Measurements from ENCODE around the gene BLVRA. TPM values are rescaled to one million over a fixed set of nuclear protein-coding genes. Genes with fewer than 3 reads are reported as not detected.
"Not testable (repeated sequence)": the region's sequence is repeated elsewhere in the genome, so short reads cannot be mapped to it uniquely, and the experiment has no call there.

The BLVRA gene
- polyA plus RNA-seq, 4 donors: 48.6 to 63.2 (median 54.2) TPM

DNA sequence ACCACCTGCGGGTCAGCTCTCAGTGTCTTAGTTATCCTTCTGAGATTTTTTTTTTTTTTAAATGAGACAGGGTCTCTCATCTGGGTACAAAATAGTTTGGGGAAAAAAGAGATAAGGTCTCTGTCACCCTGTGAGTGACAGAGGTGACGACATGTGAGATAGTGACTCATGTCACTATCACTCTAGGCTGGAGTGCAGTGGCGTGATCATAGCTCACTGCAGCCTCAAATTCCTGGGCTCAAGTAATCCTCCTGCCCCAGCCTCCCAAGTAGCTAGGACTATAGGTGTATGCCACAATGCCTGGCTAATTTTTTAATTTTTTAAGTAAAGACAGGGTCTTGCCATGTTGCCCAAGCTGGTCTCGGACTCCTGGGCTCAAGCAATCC lies 10.4 kb downstream of the BLVRA start:
- no peak for DNase-seq (ENCODE audit: low read depth in 4 of 4, low spot score in 2 of 4)

DNA sequence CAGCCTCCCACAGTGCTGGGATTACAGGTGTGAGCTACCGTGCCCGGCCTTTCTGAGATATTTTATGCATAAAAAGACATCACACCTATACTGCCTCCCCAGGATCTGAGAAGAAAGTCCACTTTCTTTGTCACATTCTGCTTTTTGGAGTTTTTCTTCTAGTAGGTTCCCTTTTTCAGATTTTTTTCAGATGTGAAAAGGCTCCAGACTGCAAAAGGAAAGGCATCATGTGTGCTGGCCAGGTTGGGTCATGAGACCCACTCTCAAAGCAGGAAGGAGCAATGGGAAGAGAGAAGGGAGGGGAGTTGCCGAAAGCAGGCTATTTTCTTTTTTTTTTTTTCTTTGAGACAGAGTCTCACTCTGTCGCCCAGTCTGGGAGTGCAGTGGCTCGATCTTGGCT lies 10.8 kb downstream of the BLVRA start:
- DNase-seq (ENCODE audit: low read depth in 4 of 4, low spot score in 2 of 4): no peak

DNA sequence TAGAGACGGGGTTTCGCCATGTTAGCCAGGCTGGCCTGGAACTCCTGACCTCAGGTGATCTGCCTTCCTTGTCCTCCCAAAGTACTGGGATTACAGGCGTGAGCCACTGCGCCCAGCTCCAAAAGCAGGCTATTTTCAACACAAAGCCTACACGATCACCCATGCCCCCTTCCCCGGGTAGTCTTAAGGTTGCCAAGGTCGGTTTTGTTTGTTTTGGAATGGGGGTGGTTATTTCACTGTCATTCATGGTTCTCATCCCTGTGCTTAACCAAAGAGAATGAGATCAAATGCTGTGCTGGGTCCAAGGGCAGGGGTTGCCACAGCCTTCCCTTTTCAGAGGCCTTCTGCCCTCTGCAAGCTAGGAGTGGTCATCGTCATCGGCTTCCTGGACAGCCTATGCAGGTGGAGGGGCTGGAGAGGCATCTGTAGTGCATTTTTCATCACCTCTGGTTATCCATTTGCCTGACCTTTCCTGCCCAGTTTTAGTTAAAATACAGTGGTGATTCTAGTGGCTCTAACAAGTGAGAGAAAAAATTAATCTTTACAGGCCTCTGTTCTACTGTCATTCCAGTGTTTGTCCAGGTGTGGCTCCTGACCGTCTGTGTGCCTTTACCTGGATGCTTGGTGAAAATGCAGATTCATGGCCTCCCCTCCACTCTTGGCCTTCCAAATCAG lies 11.4 kb downstream of the BLVRA start:
- DNase-seq (ENCODE audit: low read depth in 4 of 4, low spot score in 2 of 4): no peak

DNA sequence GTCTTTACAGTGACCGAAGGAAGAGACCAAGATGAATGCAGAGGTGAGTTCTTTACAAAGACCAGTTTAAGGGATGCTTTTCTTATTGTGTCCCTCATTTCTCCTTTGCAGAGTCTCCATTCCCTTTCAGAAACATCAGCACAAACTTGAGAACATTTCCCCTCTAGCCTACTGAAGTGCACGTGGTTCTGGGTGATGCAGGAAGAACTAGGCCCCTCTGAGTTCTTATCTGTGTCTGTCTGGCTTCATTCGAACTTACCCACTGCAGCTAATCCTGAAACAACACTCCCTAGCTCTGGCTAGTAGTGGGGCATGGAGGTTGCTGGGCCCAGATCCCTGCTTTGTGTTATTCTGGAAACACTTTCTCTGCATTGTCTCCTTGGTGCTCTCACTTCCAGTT lies 12.6 kb downstream of the BLVRA start:
- no peak for DNase-seq (ENCODE audit: low read depth in 4 of 4, low spot score in 2 of 4)

DNA sequence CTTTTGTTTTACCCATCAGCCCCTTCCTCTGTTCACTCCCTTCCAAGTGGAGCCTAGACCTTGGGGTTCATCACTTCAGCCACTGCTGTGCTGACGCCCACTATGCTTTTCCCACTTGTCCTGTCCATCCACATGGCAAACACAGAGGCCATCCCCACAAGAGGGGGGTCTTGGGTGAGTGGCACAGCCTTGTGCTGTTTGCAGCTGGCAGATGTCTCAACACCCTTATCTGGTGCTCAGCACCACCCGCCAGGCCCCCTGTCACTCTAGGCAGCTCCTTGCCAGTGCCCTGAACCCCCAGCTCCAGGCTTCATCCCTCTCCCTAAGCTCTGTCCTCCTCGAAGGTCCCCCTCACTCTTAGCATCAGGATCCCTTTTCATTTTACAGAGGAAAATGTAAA lies 13.1 kb downstream of the BLVRA start:
- no peak for DNase-seq (ENCODE audit: low read depth in 4 of 4, low spot score in 2 of 4)

DNA sequence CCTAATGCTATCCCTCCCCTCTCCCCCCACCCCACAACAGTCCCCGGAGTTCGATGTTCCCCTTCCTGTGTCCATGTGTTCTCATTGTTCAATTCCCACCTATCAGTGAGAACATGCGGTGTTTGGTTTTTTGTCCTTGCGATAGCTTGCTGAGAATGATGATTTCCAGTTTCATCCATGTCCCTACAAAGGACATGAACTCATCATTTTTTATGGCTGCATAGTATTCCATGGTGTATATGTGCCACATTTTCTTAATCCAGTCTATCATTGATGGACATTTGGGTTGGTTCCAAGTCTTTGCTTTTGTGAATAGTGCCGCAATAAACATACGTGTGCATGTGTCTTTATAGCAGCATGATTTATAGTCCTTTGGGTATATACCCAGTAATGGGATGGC lies 14.8 kb downstream of the BLVRA start:
- DNase-seq (ENCODE audit: low read depth in 4 of 4, low spot score in 2 of 4): not testable (repeated sequence)

DNA sequence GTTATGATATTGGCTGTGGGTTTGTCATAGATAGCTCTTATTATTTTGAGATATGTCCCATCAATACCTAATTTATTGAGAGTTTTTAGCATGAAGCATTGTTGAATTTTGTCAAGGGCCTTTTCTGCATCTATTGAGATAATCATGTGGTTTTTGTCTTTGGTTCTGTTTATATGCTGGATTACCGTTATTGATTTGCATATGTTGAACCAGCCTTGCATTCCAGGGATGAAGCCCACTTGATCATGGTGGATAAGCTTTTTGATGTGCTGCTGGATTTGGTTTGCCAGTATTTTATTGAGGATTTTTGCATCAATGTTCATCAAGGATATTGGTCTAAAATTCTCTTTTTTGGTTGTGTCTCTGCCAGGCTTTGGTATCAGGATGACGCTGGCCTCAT lies 16.8 kb downstream of the BLVRA start:
- DNase-seq (ENCODE audit: low read depth in 4 of 4, low spot score in 2 of 4): not testable (repeated sequence)

DNA sequence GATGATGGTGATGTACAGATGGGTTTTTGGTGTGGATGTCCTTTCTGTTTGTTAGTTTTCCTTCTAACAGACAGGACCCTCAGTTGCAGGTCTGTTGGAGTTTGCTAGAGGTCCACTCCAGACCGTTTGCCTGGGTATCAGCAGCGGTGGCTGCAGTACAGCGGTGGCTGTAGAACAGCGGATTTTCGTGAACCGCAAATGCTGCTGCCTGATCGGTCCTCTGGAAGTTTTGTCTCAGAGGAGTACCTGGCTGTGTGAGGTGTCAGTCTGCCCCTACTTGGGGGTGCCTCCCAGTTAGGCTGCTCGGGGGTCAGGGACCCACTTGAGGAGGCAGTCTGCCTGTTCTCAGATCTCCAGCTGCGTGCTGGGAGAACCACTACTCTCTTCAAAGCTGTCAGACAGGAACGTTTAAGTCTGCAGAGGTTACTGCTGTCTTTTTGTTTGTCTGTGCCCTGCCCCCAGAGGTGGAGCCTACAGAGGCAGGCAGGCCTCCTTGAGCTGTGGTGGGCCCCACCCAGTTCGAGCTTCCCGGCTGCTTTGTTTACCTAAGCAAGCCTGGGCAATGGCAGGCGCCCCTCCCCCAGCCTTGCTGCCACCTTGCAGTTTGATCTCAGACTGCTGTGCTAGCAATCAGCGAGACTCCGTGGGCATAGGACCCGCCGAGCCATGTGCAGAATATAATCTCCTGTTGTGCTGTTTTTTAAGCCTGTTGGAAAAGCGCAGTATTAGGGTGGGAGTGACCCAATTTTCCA lies 20.0 kb downstream of the BLVRA start:
- DNase-seq (ENCODE audit: low read depth in 4 of 4, low spot score in 2 of 4): not testable (repeated sequence)

DNA sequence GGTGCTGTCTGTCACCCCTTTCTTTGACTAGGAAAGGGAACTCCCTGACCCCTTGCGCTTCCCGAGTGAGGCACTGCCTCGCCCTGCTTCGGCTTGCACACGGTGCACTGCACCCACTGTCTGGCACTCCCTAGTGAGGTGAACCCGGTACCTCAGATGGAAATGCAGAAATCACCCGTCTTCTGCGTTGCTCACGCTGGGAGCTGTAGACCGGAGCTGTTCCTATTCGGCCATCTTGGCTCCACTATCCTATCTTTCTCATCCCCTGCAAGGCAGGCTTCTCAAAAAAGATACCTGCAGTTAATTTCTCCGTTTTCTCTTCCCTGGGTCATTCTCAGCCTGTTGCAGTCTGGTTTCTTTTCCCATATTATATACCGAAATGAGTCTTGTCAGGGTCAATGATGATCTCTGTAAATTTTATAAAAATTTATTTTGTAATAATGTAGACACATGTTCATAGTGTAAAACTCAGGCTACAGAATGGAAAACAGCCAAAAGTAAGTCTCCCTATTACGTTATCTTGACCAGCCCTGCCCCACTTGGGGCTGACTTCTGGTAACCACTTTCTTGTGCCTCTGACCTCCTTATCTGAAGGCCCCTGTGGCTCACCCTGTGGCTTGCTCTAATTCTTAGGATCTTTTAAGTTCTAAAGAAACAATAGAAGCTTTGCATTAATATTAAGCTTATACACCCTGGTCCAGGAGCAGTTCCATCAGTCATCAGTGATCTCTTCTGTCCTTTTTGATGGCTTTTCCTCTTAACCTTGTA lies 20.7 kb downstream of the BLVRA start:
- DNase-seq (ENCODE audit: low read depth in 4 of 4, low spot score in 2 of 4): no peak

DNA sequence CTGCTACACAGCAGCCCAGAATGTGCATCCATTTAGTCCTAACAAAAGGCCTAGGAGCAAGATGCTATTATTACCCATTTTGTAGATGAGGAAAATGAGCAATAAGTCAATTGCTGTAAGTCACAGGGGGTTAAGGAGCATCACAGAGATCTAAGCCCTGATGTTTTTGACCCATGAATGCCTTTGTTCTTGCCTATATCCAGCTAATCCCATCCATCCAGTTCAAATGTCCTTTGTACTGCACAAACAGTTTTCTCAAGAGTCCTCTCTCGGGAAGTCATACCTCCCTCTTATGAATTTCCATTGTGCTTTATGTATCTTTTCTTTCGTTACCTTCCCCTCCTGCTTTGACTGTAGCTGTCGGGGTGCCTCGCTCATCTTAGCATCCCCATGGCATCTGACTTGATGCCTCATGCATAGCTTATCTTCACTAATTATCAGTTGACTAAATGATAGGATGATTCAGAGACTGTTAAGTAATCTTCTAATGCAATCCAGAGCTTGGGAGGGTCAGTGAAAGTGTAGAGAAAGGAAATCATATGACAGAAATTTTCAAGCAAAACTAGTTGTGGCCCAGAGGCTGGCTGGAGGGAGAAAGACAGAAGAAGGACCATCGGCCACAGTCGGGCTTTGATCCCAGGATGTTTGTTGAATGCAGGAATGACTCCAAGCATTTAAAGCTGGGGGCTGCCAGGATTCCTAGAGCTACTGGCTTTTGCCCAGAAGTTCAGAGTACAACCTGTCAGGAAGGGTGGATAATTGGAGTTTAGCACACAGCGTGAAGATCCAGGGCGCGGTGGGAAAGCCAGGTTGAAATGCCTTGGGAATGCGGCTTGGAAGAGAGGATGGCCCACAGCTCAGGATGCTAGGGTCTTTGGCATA lies 23.5 kb downstream of the BLVRA start:
- no peak for DNase-seq (ENCODE audit: low read depth in 4 of 4, low spot score in 2 of 4)

DNA sequence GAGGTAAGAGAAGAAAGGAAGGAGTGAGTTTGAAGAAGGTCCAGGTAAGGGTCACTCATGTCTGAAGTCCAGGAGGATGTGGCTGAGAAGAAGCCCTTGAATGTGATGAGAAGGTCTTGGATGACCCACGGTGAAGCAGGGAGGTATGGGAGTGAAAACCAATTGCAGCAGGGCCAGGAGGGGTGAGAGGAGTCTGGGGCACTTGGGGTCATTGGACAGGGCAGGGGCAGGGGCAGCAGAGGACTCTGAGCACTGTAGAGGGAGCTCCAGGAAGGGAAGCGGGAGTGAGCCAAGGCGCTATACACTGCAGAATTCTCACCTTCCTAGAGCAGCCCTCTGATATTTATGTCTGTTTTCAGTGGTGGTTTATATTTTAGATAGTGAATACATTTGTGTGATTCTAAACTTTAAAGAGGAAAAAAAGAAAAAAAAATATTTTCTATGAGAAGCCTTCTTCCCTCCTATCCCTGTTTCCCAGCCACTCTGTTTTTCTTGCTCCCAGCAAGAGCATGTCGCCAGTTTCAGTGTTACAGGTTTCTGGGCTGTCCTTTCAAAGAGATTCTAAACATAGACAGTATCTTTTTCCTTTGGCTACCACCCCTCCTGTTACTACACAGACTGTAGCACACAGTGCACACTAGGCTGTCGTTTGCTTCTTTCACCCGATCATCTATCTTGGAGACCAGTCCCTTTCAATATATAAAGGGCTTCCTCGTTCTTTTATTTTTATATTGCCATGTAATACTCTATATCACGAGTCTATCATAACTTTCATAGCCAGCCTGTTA lies 24.5 kb downstream of the BLVRA start:
- DNase-seq (ENCODE audit: low read depth in 4 of 4, low spot score in 2 of 4): no peak

DNA sequence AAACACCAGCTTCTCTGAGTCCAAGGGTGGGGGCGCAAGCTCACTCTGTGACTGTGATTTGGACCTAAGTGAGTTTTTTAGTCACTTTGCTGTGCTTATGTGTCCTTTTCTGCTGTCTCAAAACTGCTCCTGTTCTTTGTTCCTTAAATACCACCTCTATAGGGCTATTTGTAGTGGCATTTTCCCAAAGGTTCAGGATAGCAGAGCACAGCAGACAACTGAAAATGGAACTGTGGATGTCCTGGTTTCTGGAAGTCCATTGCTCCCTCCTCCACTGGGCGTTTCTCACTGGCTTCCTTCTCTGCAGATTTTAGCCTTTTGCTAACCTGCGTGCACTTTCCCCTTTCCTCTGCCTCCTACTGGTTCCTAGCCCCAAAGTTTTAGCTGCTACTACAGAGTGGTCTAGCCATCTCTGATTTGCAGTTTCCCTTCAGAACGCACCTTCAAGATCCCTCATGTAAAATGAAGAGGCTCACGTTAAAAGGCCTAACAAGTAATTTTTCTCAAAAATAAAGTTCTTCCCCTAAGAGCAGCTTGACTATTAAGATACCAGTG lies 25.6 kb downstream of the BLVRA start:
- no peak for DNase-seq (ENCODE audit: low read depth in 4 of 4, low spot score in 2 of 4)

DNA sequence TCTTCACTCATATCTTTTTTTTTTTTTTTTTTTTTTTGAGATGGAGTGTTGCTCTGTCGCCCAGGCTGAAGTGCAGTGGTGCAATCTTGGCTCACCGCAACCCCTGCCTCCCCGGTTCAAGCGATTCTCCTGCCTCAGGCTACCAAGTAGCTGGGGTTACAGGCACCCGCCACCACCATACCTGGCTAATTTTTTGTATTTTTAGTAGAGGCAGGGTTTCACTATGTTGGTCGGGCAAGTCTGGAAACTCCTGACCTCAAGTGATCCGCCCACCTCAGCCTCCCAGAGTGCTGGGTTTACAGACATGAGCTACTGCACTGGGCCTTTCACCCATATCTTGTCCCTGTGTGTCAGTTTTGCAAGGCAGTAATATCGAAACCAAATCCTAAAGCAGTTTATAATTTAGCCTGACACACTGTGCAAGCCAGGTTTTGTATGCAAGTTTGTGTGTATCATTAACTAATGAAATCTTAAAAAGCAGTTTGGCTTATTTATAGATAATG lies 26.2 kb downstream of the BLVRA start:
- DNase-seq (ENCODE audit: low read depth in 4 of 4, low spot score in 2 of 4): not testable (repeated sequence)

DNA sequence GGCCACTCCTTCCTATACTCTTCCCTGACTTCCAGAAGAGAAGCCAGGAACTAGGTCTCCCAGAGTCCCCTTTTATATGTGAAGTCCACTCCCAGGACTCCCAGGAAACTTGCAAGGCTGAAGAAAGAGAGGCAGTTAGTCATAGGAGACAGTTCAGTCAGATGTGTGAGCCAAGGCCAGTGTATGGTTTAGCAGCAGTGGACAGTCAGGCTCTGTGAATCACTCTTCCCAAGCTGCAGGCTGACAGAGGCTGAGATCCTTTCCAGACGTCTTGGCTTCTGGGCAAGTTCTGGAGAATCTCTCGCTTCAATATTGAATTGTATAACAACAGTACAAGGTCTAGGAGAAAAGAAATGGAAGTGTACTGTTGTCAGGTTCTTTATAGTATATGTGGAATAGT lies 26.9 kb downstream of the BLVRA start:
- no peak for DNase-seq (ENCODE audit: low read depth in 4 of 4, low spot score in 2 of 4)

DNA sequence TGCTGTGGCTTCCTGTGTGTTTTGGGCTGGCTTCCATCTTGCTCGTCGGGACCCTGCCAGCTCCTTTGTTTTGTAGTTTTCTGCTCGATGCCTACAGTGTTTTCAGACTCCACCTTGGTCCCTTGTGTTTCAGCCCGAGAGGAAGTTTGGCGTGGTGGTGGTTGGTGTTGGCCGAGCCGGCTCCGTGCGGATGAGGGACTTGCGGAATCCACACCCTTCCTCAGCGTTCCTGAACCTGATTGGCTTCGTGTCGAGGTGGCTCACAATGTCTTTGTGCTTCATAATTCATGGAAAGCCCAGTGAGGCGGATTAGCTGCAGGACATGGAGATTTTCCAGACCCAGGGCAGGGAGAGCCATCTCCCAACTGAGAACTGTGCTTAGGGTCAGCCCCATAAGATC lies 29.3 kb downstream of the BLVRA start:
- DNase-seq (ENCODE audit: low read depth in 4 of 4, low spot score in 2 of 4): no peak

DNA sequence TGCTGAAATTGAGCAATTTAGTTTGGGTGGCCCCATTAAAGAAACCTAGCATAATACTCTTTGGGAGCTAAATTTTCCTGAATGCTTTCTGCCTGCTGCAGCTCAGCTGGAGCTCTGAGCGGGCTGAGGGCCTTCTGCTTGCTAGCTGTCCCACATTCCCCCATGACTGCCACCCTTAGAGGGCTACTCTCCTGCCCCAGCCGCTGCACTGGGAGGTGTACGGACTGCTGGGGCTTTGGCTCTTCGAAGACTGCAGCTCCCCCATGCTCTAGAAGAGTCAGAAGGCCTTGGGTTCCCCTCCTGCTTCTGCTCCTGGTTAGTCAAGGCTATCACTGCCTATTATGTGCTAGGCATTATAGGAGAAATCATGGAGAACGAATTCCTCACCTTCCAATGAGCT lies 31.5 kb downstream of the BLVRA start:
- DNase-seq (ENCODE audit: low read depth in 4 of 4, low spot score in 2 of 4): no peak

DNA sequence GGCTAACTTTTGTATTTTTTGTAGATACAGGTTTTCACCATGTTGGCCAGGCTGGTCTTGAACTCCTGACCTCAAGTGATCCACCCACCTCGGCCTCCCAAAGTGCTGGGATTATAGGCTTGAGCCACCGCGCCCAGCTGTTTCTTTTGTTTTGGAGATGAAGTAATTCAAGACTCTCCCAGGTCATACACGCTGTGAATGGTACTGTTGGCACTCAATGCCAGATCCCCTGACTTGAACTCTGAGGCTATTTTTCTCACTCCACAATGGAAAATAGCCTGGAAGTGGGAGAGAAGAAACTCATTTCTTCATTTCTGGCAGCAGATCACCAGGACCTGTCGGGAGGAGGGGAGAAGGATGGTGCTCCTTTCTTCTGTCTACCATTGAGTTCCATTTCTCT lies 32.4 kb downstream of the BLVRA start:
- no peak for DNase-seq (ENCODE audit: low read depth in 4 of 4, low spot score in 2 of 4)

DNA sequence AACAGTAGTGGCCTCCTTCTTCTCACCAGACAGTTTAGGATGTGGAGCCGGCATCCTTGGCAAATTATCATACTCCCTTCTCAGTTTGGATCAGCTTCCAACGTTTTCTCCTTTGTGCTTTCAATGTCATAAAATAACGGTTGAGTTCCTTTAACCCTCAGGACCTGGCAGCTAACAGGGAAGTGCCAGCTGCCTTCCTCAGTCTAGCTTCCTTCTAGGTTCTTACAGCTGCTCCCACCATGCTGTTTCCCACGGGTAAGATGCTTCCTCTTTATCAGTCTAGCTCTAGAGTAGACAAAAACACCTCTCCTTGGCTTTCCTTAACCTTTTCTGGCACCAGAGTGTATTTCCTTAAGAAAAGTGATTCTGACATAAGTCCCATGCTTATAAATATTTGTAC lies 33.2 kb downstream of the BLVRA start:
- no peak for DNase-seq (ENCODE audit: low read depth in 4 of 4, low spot score in 2 of 4)

DNA sequence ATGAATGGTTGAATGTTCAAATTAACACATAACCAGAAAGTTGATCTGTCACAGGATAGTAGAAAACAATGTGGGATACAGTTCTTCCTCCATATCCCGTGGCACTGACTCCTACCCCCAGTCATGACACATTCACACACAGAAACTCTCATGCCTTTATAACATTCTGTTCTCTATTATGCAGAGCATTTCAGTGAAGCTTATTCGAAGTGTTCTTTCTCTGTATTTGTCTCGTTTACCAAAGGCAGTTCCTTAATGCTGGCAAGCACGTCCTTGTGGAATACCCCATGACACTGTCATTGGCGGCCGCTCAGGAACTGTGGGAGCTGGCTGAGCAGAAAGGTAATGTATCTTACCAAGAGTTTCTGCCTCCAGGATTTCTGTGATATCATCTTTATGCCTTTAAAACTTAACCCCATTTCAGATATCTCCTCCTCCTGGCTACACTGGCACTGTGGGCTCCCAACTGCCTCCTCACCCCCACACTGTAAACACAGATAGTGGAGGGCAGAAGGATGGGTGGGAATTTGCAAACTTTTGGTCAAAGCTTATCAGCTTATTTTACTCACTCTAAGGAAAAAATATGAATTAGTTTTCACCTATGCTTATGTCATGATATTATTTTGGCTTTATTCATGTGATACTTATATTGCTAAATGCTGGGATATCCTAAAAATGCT lies 34.1 kb downstream of the BLVRA start:
- DNase-seq (ENCODE audit: low read depth in 4 of 4, low spot score in 2 of 4): no peak

Data from left renal cortex interstitium (tissue), 4 donors.